GM21786 (cell line): ENCODE measurements around the gene JMJD8.

ENCODE experiments used
- ATAC-seq: cut with Tn5 transposase; IDR thresholded peaks from one replicate; pipeline ENCODE4 v1.9.1; 2021; ENCODE audit not compliant: unreplicated experiment

JMJD8 gene, protein sequence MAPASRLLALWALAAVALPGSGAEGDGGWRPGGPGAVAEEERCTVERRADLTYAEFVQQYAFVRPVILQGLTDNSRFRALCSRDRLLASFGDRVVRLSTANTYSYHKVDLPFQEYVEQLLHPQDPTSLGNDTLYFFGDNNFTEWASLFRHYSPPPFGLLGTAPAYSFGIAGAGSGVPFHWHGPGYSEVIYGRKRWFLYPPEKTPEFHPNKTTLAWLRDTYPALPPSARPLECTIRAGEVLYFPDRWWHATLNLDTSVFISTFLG

GRCh38 chr16:684071-684794, at the start of gene JMJD8:
Gene JMJD8 (minus strand): TSS chr16:684334. CDS start chr16:684319, 15 bp downstream.
- ATAC-seq, result peak; percentile 59

- ATAC-seq, result no peak
Measured at GRCh38 chr16:733382-734207, 49.5 kb upstream of the JMJD8 start.

- no peak for ATAC-seq
Measured at GRCh38 chr16:732936-733335, 48.8 kb upstream of the JMJD8 start.

- ATAC-seq, result no peak
Measured at GRCh38 chr16:732332-732731, 48.2 kb upstream of the JMJD8 start.

DNA sequence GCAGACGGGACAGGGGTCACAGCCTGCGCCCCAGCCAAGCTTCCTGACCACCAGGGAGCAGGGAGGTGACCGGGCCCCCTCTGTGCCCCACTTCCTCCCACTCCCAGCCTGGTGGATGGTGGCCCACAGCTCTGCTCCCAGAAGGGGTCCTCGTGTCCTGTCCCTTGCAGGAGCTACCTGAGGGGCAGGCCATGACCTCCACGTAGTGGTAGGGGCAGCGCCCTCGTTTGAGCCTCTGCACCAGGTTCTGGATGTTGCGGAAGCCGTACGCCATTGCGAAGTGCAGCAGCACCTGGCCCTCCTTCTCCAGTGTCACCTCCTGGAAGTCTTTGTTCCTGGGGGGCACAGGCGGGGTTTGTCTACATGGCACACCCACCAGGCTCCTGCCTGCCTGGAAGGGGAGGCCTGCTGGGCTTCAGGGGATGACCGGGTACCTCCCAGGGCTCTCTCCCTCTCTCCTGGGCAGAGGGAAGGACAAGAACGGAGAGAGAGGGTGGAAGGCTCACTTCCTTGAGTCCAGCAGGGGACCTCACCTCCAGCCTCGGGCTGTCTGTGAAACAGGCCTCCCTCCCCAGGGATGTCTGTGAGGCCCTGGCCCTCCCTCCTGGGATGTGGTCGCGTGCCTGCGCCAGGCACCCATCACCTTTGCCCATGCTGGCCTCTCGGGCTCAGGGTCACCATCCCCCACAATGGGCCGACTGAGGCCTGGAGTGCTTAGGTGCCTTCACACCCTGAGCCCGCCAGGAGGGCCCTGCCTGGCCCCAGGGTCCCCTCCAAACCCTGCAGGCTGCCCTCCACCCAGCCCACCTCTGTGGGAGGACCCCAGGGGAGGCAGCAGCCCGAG, 46.8 kb upstream of the JMJD8 start:
- ATAC-seq, result no peak

- no peak for ATAC-seq
Measured at GRCh38 chr16:729768-730665, 45.9 kb upstream of the JMJD8 start.

DNA sequence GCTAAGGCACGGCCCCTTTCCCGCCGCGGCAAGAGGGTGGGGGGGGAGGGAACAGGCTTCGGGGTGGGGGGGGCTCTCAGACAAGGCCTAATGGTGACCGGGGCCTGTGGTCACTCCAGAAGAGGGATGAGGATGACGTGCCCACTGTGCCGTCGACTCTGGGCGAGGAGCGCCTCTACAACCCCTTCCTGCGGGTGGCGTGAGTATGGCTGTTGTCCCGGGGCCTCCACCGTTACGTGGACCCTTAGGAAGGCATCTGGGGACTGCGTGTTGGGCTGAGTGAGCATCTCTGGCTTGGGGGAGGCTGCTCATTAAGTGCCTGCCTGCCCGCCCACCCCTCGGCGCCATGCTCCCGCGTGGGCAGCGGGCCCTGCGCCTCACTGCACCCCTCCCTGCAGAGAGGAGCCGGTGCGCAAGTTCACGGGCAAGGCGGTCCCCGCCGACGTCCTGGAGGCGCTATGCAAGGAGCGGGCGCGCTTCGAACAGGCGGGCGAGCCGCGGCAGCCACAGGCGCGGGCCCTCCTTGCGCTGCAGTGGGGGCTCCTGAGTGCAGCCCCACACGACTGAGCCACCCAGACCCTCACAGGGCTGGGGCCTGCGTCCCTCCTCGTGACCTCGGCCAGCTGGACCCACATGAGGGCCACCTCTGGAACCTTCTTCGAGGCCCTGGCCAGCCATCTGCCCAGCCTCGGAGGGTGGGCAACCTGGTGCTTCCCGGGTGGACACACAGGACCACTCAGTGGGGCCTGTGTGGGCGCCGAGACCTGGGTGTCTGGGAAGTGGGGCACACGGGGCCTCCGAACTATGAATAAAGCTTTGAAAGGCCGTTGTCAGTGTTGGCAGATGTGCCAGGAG, 45.0 kb upstream of the JMJD8 start:
- ATAC-seq, result no peak

GRCh38 chr16:728131-728889, 44.2 kb upstream of the JMJD8 start:
- ATAC-seq, result peak; percentile 33

DNA sequence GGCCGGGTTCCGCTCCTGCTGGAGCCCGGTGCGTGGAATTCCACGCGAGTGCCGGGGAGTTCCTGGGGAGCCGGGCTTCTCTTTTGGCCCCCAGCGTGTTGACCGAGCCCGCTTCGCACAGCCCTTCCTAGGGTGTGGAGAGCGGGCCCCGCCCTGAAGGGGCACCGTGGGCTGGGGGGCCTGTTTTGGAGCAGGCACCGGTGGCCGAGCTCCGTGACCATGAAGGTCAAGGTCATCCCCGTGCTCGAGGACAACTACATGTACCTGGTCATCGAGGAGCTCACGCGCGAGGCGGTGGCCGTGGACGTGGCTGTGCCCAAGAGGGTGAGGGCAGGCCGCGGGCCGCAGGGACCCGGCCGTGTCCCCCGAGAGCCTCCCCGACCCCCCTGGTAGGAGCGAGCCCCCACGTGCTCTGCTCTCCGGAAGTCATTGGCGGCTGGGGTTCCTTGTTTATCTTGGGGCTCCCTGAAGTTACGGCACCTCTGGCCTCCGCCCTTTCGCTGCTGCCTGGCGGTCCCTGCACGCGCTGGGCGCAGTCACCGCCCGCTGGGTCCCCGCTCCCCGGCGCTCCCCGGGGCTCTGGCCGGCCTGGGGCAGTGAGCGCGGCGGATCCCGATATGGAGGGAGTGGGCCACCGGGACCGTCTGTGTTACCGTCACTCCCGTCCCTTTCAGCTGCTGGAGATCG, 43.3 kb upstream of the JMJD8 start:
- ATAC-seq, result no peak

GRCh38 chr16:726438-727290, 42.5 kb upstream of the JMJD8 start, which contains the start of the genes CCDC78 and HAGHL:
Gene CCDC78 (minus strand): TSS chr16:726443. CDS start chr16:726367, 76 bp downstream.
Gene HAGHL (plus strand): TSS chr16:727106. CDS start chr16:727510, 404 bp downstream.
- no peak for ATAC-seq

- ATAC-seq, result no peak
Measured at GRCh38 chr16:726188-726437, 42.0 kb upstream of the JMJD8 start.

DNA sequence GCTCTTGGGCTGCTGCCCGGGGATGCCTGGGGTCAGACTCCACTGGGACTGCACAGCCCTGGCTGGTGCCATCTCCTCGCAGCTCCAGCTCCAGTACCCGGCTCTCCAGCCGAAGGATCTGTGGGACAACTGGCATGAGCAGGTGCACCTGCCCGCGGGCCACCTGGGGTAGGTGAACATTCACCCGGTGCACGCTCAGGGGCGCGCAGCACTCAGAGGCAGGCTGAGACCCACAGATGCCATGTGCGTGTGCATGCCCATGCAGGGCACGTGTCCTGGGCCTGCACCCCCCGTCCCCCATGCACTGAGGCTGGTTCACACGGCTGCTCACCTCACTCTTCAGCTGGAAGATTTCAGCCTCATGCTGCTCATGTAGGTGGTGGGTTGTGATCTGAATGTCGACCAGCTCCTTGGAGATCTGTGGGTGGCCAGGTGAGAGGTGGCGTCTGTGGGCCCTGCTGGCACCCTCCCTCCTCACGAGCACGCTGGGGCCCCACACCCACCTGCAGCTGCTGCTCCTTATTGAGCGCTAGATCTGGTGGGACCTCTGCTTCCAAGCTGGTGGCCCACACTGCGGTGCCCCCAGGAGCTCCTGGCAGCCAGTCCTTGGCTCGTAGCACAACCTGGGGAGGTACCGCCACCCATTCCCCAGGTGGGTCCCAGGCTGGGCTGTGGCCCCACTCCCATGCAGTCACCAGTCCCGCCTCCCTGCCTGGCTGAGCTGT, 41.5 kb upstream of the JMJD8 start:
- ATAC-seq, result no peak

DNA sequence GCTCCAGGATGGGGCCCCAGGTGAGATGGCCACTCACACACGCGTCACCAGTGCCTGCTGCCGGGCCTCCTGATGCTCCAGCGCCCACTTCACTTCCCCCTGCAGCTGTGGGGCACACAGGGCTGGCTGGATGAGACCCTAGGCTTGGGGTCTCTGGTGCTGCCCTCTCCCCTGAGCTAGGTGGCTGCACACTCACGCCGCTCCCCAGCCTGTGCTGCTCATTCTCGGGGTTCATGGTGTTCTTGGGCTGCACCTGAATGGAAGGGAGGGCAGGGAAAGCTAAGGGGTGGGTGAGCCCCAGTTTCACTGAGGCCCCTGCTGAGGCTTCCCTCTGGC, 40.9 kb upstream of the JMJD8 start:
- no peak for ATAC-seq

- ATAC-seq, result no peak
Measured at GRCh38 chr16:724188-725040, 40.3 kb upstream of the JMJD8 start.

DNA sequence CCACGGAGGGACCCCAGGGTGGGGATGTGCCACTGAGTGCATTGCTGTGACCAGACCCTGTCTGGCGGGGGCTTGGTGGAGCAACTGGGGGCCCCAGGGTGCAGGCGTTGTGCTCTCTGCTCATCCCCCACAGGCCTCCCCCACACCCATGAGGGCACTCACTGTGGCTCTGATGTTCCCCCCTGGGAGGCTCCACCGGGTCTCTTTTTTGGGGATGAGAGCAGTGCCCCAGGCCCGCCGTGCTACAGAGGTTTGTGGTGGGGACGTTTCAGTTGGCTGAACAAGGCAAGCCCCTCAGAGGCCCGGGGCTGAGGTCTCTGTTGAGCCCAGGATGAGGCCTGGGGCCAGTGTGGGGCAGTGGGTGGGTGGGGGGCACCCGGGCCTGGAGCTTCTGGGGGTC, 39.6 kb upstream of the JMJD8 start:
- ATAC-seq, result no peak
